Activated CD8-positive, alpha-beta memory T cell treated with anti-CD3 and anti-CD28 coated beads for 1 hour (primary cell): ENCODE measurements around the gene PLS1.
"Not testable (repeated sequence)": the region's sequence is repeated elsewhere in the genome, so short reads cannot be mapped to it uniquely, and the experiment has no call there.

Experiments
- DNase-seq, 2 donors: peaks; one replicate each; pipeline ENCODE4 v3.0.0-alpha.2; 2020; ENCODE audit warnings: low read depth in 1 of 2; ENCODE audit errors: extremely low read depth in 1 of 2

PLS1 gene

GRCh38 chr3:142595951-142596725 is at the start of gene PLS1:
PLS1 (plus strand) TSS chr3:142596393; CDS start chr3:142664238, 67,845 bp downstream.
- peak; percentile 54 to 74 for DNase-seq

- no peak for DNase-seq
Observed at GRCh38 chr3:142549986-142550385, 46.2 kb upstream of the PLS1 start.

GRCh38 chr3:142552579-142552978 is 43.6 kb upstream of the PLS1 start:
- not testable (repeated sequence) for DNase-seq

GRCh38 chr3:142553741-142554140 is 42.5 kb upstream of the PLS1 start:
- DNase-seq: no peak

- no peak for DNase-seq
Observed at GRCh38 chr3:142560118-142560517, 36.1 kb upstream of the PLS1 start.

- DNase-seq: no peak
Observed at GRCh38 chr3:142563496-142563997, 32.6 kb upstream of the PLS1 start.

GRCh38 chr3:142566096-142566495 is 30.1 kb upstream of the PLS1 start:
- DNase-seq: no peak

- no peak for DNase-seq
Observed at GRCh38 chr3:142568393-142569017, 27.7 kb upstream of the PLS1 start.

GRCh38 chr3:142569422-142569821 is 26.8 kb upstream of the PLS1 start:
- DNase-seq: not testable (repeated sequence)

GRCh38 chr3:142574223-142574622 is 22.0 kb upstream of the PLS1 start:
- not testable (repeated sequence) for DNase-seq

- DNase-seq: no peak
Observed at GRCh38 chr3:142574665-142575064, 21.5 kb upstream of the PLS1 start.

- no peak for DNase-seq
Observed at GRCh38 chr3:142576792-142577191, 19.4 kb upstream of the PLS1 start.

- DNase-seq: no peak
Observed at GRCh38 chr3:142577696-142578328, 18.4 kb upstream of the PLS1 start.

GRCh38 chr3:142578329-142579223 is 17.6 kb upstream of the PLS1 start, which contains the start of gene ATR:
ATR (minus strand) TSS chr3:142578733; CDS start chr3:142578704, 29 bp downstream.
- DNase-seq: peak; percentile 88 to 94

GRCh38 chr3:142580061-142580423 is 16.2 kb upstream of the PLS1 start:
- DNase-seq: no peak

- not testable (repeated sequence) for DNase-seq
Observed at GRCh38 chr3:142581070-142581469, 15.1 kb upstream of the PLS1 start.

GRCh38 chr3:142586803-142587406 is 9.3 kb upstream of the PLS1 start:
- no peak for DNase-seq

- DNase-seq: no peak
Observed at GRCh38 chr3:142588703-142589102, 7.5 kb upstream of the PLS1 start.

GRCh38 chr3:142592268-142592667 is 3.9 kb upstream of the PLS1 start:
- not testable (repeated sequence) for DNase-seq

- DNase-seq: no peak
Observed at GRCh38 chr3:142595141-142595540, 1.1 kb upstream of the PLS1 start.
